ENCODE measurements around the gene RAI1. TPM values are rescaled to one million over a fixed set of nuclear protein-coding genes. Genes with fewer than 3 reads are reported as not detected.
"Not testable (repeated sequence)": the region's sequence is repeated elsewhere in the genome, so short reads cannot be mapped to it uniquely, and the experiment has no call there.

The RAI1 gene
- polyA plus RNA-seq, 2 of the 4 experiments (the other 2 are of a cell fraction): 3.5 to 23.8 TPM

DNA sequence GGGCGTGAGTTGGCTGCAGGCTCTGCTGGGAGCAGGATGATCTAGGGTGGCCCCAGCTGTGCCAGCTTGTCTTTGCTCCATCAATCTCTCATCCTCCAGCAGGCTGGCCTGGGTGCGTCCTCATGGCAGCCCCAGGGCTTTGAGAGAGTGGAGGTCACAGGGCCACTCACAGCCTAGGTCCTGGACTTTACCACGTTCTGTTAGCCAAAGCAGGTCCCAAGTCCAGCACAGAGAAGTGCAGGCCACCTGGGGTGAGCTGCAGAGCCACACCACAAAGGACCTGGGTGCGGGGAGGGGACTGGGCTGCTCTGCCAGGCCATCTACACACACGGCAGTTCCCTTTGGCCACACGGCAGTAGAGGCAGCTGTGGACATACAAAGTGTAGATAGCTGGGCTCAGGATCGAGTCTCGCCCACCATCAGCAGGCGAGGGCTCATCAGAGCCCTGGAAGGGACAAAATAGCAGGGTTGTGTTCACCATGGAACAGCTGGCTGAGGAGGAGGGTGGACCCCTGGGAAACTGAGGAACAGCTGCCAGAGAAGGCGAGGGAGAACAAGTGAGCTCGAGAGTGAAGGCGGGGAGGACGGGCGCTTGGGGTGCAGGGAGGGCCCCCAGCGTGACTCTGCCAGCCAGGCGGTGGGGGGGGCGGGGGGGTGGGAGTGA is 125.5 kb downstream of the RAI1 start:
- 83% methylated on average over 15 of the region's 17 CpGs for WGBS (ENCODE audit: missing lambda C conversion rate)

GRCh38 chr17:17807440-17807839 is 126.2 kb downstream of the RAI1 start:
- ATAC-seq (peak; percentile 4 to 7; a peak in 5 of 6 replicates), DNase-seq (ENCODE audit: low read depth in 1 of 2, low spot score in 1 of 2) (no peak), FAIRE-seq (no peak)
- TF ChIP-seq HOXA7 (CRISPR knock-in tag; IDR thresholded peaks at IDR 0.05): no peak
- no peak for TF ChIP-seq NFE2L2 (conservative IDR thresholded peaks at IDR 0.05; ENCODE audit: low read length)
- no peak for TF ChIP-seq HDAC2 (IDR thresholded peaks at IDR 0.05)
- no peak for TF ChIP-seq ZSCAN20 (CRISPR knock-in tag; IDR thresholded peaks at IDR 0.05)
- no peak; the same call in 1 of the 2 replicates for TF ChIP-seq POLR2AphosphoS2 (conservative IDR thresholded peaks at IDR 0.05; ENCODE audit: low read length)
- TF ChIP-seq CHD4 (IDR thresholded peaks at IDR 0.05; ENCODE audit: borderline replicate concordance): no peak
- TF ChIP-seq SREBF2 (IDR thresholded peaks at IDR 0.05): no peak
- TF ChIP-seq TFCP2L1 (CRISPR knock-in tag; IDR thresholded peaks at IDR 0.05): no peak
- TF ChIP-seq FOSB (CRISPR knock-in tag; IDR thresholded peaks at IDR 0.05): no peak
- no peak for TF ChIP-seq HEYL (CRISPR knock-in tag; IDR thresholded peaks at IDR 0.05)
- TF ChIP-seq NPAS2 (CRISPR knock-in tag; IDR thresholded peaks at IDR 0.05; ENCODE audit: borderline replicate concordance): no peak
- no peak for TF ChIP-seq RARB (CRISPR knock-in tag; IDR thresholded peaks at IDR 0.05)
- 100% methylated on average over 4 of the region's 5 CpGs for WGBS (ENCODE audit: missing lambda C conversion rate)
- Histone ChIP-seq H3K27ac (peak overlapping the region in 1 of 2 experiments; percentile 57; a peak in 3 of 6 replicates), H3K4me1 (peaks cover 41% of the 10 kb centered on the region), H3K4me3 (no peak overlapping the region), H3K4me2 (no peak overlapping the region), H3K9me3 (no peaks in the 10 kb centered on the region)
- CTCF ChIA-PET: interaction anchor here (1.1 to 30.5 kb wide), 10 partner anchors 9 to 227 kb away, joined by 3 to 859 read pairs (median 4); partner anchors contain the start of genes RAI1 and SREBF1
- POLR2A ChIA-PET: interaction anchor here (2.7 kb wide), 1 partner anchor 29 kb away, joined by 10 read pairs; the partner anchor contains the start of gene SREBF1

More for the DNA sequence above, 125.5 kb downstream of the RAI1 start:
- ATAC-seq: no peak
- FAIRE-seq: no peak
- no peak for DNase-seq (ENCODE audit: low read depth in 1 of 2, low spot score in 1 of 2)
- Histone ChIP-seq H3K9me3 (no peaks in the 10 kb centered on the region), H3K4me3 (no peak overlapping the region), H3K27ac (peak overlapping the region in 1 of 2 experiments; percentile 57; a peak in 3 of 6 replicates), H3K4me2 (no peak overlapping the region), H3K4me1 (peaks cover 34% of the 10 kb centered on the region)
- no peak for TF ChIP-seq GATA3 (IDR thresholded peaks at IDR 0.05; ENCODE audit: borderline replicate concordance)
- TF ChIP-seq ESRRA (IDR thresholded peaks at IDR 0.05; ENCODE audit: borderline replicate concordance, low read length): no peak
- CTCF ChIA-PET: interaction anchor here (0.6 to 30.5 kb wide), 10 partner anchors 8 to 227 kb away, joined by 3 to 859 read pairs (median 4); partner anchors contain the start of genes RAI1 and SREBF1
- POLR2A ChIA-PET: interaction anchor here (2.7 kb wide), 1 partner anchor 30 kb away, joined by 10 read pairs; the partner anchor contains the start of gene SREBF1

DNA sequence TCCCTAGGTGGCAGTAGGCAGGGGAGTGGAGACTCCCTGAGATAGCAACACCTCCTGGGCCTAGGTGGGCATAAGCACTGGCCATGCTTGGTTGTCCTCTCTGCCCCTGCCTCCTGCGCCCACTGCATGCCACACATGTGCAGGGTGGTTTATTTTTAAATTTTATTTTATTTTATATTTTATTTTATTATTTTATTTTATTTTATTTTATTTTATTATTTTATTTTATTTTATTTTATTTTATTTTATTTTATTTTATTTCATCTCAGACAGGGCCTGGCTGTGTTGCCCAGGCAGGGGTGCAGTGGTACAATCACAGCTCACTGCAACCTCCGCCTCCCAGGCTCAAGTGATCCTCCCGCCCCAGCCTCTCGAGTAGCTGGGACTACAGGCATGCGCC is 126.9 kb downstream of the RAI1 start:
- not testable (repeated sequence) for H3K4me2 ChIP-seq; H3K4me3 ChIP-seq; FAIRE-seq; H3K9me3 ChIP-seq; DNase-seq (ENCODE audit: low read depth in 1 of 2, low spot score in 1 of 2); ATAC-seq
- Histone ChIP-seq H3K4me1 (peaks cover 44% of the 10 kb centered on the region), H3K27ac (peak overlapping the region in 1 of 2 experiments; percentile 57; a peak in 3 of 6 replicates)
- CTCF ChIA-PET: interaction anchor here (1.1 to 30.5 kb wide), 10 partner anchors 8 to 226 kb away, joined by 3 to 859 read pairs (median 4); partner anchors contain the start of genes RAI1 and SREBF1
- 91% methylated on average over 5 of the region's 5 CpGs for WGBS (ENCODE audit: missing lambda C conversion rate)
- POLR2A ChIA-PET: interaction anchor here (5.2 kb wide), 1 partner anchor 29 kb away, joined by 38 read pairs; the partner anchor contains the start of gene SREBF1

DNA sequence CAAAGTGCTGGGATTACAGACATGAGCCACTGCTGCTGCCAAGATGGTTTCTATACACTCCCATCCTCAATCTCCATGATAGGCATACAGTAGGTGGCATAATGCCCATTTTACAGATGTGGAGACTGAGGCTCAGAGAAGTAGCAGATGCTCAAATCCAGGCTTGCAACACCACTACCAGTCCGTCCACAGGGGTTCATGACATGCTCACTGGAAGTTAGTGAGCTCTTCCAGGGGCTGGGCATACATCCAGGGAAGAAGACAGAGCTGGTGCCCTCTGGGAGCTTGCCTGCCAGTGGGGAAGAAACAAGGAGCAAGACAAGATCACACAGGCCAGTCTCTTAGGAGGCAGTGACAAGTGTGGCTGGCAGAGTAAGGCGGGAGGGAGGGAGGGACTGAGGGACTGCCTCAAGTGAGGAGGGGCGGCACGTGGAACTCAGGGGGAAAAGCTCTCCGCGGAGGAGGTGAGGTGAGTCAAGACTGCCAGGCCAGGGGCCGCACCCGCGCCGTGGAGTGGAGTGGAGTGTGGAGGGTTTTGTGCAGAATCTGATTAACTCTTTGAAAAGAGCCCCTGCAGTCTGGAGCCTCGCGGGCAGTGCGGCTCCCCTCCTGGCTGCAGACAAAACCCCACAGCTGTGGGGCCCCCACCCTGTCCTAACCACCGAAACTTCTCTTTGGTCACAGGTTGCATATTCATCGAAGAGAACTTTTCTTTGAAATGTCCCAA is 127.6 kb downstream of the RAI1 start:
- no peak for FAIRE-seq
- WGBS (ENCODE audit: missing lambda C conversion rate): 70% methylated on average over 14 of the region's 15 CpGs
- ChIA-PET CTCF (interaction anchor here (0.5 to 30.5 kb wide), 14 partner anchors 12 to 326 kb away, joined by 3 to 859 read pairs (median 4); partner anchors contain the start of genes RAI1 and SREBF1), POLR2A (interaction anchor here (5.2 kb wide), 1 partner anchor 28 kb away, joined by 38 read pairs; the partner anchor contains the start of gene SREBF1)
- peak in 1 of 2 experiments; percentile 64 for DNase-seq (ENCODE audit: low read depth in 1 of 2, low spot score in 1 of 2)
- no peak overlapping the region for H3K4me3 ChIP-seq
- H3K4me1 ChIP-seq: peaks cover 44% of the 10 kb centered on the region
- ATAC-seq: no peak
- 0 out of 6 replicates have a peak overlapping the region, but pooled peaks of 1 of the 2 experiments have one; percentile 8 for H3K27ac ChIP-seq
- no peaks in the 10 kb centered on the region for H3K9me3 ChIP-seq
- H3K4me2 ChIP-seq: no peak overlapping the region
- TF ChIP-seq FOXS1 (CRISPR knock-in tag; IDR thresholded peaks at IDR 0.05) (no peak), BHLHE40 (IDR thresholded peaks at IDR 0.05; ENCODE audit: low read depth, low read length) (no peak), EHMT2 (IDR thresholded peaks at IDR 0.05; ENCODE audit: low read depth) (no peak), TFCP2L1 (CRISPR knock-in tag; IDR thresholded peaks at IDR 0.05) (no peak), ZC3H11A (IDR thresholded peaks at IDR 0.05) (no peak), EHF (CRISPR knock-in tag; IDR thresholded peaks at IDR 0.05) (no peak), ATOH8 (CRISPR knock-in tag; IDR thresholded peaks at IDR 0.05; ENCODE audit: low read depth) (no peak), SREBF2 (IDR thresholded peaks at IDR 0.05) (no peak), EP300 (IDR thresholded peaks at IDR 0.05) (no peak), TP53 (CRISPR knock-in tag; IDR thresholded peaks at IDR 0.05) (no peak), RCOR1 (IDR thresholded peaks at IDR 0.05; ENCODE audit: low read depth, low read length) (peak; percentile 68; the same call in 1 of the 2 replicates), MYC (IDR thresholded peaks at IDR 0.05; ENCODE audit: borderline replicate concordance, low read length) (no peak), CHD4 (IDR thresholded peaks at IDR 0.05; ENCODE audit: borderline replicate concordance) (peak; percentile 86), MAX (IDR thresholded peaks at IDR 0.05) (0 out of 2 replicates have a peak, but pooled peaks have one; percentile 32), NR3C1 (IDR thresholded peaks at IDR 0.05) (no peak)

Data from A549 (cell line).